Measurements from ENCODE around the gene IL4R.
"Not testable (repeated sequence)": the region's sequence is repeated elsewhere in the genome, so short reads cannot be mapped to it uniquely, and the experiment has no call there.

Gene IL4R

DNA sequence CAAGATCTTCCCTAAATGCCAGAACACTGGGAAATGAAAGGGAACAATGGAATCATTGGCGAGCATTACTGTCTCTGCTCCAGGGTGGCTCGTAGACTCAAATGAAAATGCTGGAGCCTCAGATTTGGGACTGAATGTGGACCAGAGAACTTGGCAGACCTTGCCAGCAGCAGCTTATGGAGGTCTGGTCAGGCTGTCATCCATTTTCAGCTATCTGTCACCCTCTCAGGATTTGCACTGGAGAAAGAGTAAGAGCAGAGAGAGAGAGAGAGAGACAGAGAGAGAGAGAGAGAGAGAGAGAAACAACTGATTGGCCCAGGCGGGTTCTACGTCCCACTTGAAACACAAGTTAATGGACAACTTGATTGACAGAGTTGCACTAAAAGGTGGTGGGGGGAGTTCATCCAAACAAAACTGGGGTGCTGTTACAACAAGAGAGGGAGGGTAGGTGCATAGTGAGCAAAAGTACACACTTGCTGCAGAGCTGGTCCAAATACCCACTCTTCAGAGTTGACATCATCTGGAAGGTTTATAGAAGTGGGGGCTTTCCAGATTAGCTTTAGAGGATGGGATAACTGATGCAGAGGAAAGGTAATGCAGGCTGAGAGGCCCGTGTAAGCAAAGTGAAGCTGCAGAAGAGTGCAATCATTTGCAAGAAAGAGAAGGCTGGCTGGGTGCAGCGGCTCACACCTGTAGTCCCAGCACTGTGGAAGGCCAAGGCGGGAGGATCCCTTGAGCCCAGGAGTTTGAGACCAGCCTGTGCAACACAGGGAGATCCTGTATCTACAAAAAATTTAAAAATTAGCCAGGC lies 28.7 kb upstream of the IL4R start:
- DNase-seq (ENCODE audit: low read depth) = no peak
- no peak overlapping the region for H3K4me3 ChIP-seq (ENCODE audit: low read depth, low read length)
- TF ChIP-seq, protein P1, sequence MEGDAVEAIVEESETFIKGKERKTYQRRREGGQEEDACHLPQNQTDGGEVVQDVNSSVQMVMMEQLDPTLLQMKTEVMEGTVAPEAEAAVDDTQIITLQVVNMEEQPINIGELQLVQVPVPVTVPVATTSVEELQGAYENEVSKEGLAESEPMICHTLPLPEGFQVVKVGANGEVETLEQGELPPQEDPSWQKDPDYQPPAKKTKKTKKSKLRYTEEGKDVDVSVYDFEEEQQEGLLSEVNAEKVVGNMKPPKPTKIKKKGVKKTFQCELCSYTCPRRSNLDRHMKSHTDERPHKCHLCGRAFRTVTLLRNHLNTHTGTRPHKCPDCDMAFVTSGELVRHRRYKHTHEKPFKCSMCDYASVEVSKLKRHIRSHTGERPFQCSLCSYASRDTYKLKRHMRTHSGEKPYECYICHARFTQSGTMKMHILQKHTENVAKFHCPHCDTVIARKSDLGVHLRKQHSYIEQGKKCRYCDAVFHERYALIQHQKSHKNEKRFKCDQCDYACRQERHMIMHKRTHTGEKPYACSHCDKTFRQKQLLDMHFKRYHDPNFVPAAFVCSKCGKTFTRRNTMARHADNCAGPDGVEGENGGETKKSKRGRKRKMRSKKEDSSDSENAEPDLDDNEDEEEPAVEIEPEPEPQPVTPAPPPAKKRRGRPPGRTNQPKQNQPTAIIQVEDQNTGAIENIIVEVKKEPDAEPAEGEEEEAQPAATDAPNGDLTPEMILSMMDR (IDR thresholded peaks at IDR 0.05; ENCODE audit: low read depth, low read length, missing control alignments) = no peak

- TF ChIP-seq, protein P1 (IDR thresholded peaks at IDR 0.05; ENCODE audit: low read depth, low read length, missing control alignments) = no peak
- no peak overlapping the region for H3K4me3 ChIP-seq (ENCODE audit: low read depth, low read length)
- no peak for DNase-seq (ENCODE audit: low read depth)
Measured at GRCh38 chr16:27285676-27286196, 28.0 kb upstream of the IL4R start.

- DNase-seq (ENCODE audit: low read depth) = no peak
- no peak overlapping the region for H3K4me3 ChIP-seq (ENCODE audit: low read depth, low read length)
- TF ChIP-seq, protein P1 (IDR thresholded peaks at IDR 0.05; ENCODE audit: low read depth, low read length, missing control alignments) = no peak
Measured at GRCh38 chr16:27286451-27286850, 27.3 kb upstream of the IL4R start.

DNA sequence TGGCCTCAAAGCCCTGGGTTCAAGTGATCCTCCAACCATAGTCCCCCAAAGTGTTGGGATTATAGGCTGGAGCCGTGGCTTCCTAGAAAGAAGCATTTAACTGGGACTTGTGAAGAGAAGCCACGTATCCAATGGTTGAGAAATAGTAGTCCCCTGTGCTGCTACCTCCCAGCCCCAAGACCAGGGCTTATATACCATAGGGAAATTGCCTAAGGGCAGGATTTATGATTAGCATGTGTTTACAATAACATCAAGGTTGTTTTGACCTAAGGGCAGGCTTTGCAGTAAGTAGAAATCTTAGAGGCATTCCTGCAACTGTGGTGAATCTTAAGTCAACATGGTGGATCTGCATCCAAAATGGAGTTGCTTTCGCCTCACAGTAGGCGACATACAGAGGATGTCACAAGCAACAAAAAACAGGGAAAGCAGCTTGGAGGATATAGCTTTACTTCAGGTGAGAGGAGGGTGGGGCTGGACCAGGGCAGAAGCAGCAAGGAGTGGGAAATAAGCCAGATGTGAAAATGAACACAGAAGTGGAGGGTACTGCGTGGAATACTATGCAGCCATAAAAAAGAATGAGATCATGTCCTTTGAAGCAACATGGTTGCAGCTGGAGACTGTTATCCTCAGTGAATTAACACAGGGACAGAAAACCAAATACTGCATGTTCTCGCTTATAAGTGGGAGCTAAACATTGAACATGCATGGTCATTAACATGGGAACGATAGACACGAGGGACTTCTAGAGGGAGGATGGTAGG lies 26.5 kb upstream of the IL4R start:
- TF ChIP-seq, protein P1 (IDR thresholded peaks at IDR 0.05; ENCODE audit: low read depth, low read length, missing control alignments) = no peak
- no peak overlapping the region for H3K4me3 ChIP-seq (ENCODE audit: low read depth, low read length)
- DNase-seq (ENCODE audit: low read depth) = no peak

- H3K4me3 ChIP-seq (ENCODE audit: low read depth, low read length) = no peak overlapping the region
- TF ChIP-seq, protein P1 (IDR thresholded peaks at IDR 0.05; ENCODE audit: low read depth, low read length, missing control alignments) = no peak
- DNase-seq (ENCODE audit: low read depth) = no peak
Measured at GRCh38 chr16:27287887-27288286, 25.9 kb upstream of the IL4R start.

DNA sequence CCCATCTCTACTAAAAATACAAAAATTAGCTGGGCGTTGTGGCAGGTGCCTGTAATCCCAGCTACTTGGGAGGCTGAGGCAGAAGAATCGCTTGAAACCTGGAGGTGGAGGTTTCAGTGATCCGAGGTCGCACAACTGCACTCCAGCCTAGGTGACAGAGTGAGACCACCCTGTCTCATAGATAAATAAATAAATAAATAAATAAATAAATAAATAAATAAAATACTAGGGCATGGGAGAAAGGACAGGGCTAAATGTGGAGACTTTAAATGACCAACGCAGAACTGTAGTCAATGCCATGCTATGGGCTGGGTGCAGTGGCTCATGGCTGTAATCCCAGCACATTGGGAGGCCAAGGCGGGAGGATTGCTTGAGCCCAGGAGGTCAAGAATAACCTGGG lies 25.5 kb upstream of the IL4R start:
- not testable (repeated sequence) for DNase-seq (ENCODE audit: low read depth); H3K4me3 ChIP-seq (ENCODE audit: low read depth, low read length)

DNA sequence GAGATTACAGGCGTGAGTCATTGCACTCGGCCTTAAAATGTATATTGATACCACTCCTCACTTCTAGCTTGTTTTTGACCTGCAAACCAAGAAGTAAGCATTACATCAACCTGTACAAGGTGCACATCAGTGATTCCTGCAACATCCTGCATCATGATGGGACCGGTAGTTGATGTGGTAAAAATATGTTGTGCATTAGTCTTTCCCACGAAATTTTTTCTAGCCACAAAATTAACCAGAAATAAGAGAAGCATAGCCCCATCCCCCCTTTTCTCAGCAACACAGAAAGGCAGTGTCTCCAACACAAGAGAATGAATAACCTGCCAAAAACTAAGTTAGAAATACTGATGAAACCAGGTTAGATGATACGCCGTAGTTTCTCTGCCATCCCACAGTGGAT lies 24.1 kb upstream of the IL4R start:
- no peak overlapping the region for H3K4me3 ChIP-seq (ENCODE audit: low read depth, low read length)
- no peak for DNase-seq (ENCODE audit: low read depth)
- TF ChIP-seq, protein P1 (IDR thresholded peaks at IDR 0.05; ENCODE audit: low read depth, low read length, missing control alignments) = no peak
